GM21619 (cell line): ENCODE results near the gene SYT12.

ENCODE experiments used
- ATAC-seq: cut with Tn5 transposase; IDR thresholded peaks from one replicate; pipeline ENCODE4 v1.9.1; 2021; ENCODE audit not compliant: unreplicated experiment

The SYT12 gene

GRCh38 chr11:67098799-67099429, 76.0 kb downstream of the SYT12 start:
- ATAC-seq, result no peak

- ATAC-seq, result peak; percentile 47
These were observed 76.9 kb downstream of the SYT12 start for GRCh38 chr11:67099831-67100324.
